Esophagus muscularis mucosa (tissue), 4 donors: Measurements from ENCODE around the gene SMIM29.

ENCODE experiments used
- EP300 ChIP-seq: sonication (generic); formaldehyde crosslinking; IDR thresholded peaks from one replicate; pipeline ENCODE4 v1.6.1; 2017; ENCODE audit warnings: antibody characterized with exemption
- POLR2A ChIP-seq: fragments of 450-650 bp; IDR thresholded peaks from one replicate; pipeline ENCODE4 v1.6.1; 2017; ENCODE audit warnings: antibody characterized with exemption, moderate library complexity, mild to moderate bottlenecking, low read depth
- TF ChIP-seq, protein P1 (sequence below), 3 experiments: fragments of 200-600 bp in 2 of 3; fragments of 450-650 bp in 1 of 3; sonication (generic) in 2 of 3; IDR thresholded peaks; one replicate each; pipeline ENCODE4 v1.5.1; 2017 to 2019; ENCODE audit warnings: antibody characterized with exemption in 3 of 3, mild to moderate bottlenecking in 2 of 3, moderate library complexity in 1 of 3

DNA sequence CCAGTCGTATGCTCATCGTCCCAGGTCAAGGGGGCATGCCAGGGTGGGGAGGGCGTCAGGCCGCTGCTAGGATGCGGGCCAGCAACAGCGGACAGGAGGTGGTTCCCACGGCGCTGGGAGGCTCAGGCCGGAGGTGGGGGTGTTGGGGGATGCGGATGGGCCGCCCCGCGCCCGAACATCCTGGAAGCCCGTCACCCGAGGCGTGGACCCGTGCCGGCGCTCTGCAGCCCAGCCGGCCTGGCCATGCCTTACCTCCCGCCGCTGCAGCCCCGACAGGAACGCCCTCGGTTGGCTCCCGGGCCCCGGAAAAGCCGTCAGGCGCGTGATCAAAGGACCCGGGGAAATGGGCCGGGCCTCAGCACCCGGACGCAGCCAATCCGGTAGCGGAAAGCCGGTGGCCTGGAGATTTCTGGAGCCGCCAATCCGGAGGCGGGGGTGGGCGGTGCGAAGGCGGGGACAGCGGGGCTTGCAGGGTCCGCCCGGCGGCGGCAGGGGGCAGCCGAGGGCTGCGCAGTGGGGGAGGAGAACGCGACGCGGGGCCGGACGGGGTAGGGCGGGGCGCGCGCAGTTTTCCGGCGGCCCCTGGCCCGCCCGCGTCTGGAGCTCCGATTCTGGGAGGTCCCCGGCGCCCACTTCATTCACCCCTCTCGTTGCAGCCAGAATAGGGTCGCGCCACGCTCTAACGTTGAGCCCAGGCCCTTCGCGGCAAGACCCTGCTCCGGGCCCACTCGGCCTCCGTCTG lies at the start of gene SMIM29:
- TF ChIP-seq, protein P1, sequence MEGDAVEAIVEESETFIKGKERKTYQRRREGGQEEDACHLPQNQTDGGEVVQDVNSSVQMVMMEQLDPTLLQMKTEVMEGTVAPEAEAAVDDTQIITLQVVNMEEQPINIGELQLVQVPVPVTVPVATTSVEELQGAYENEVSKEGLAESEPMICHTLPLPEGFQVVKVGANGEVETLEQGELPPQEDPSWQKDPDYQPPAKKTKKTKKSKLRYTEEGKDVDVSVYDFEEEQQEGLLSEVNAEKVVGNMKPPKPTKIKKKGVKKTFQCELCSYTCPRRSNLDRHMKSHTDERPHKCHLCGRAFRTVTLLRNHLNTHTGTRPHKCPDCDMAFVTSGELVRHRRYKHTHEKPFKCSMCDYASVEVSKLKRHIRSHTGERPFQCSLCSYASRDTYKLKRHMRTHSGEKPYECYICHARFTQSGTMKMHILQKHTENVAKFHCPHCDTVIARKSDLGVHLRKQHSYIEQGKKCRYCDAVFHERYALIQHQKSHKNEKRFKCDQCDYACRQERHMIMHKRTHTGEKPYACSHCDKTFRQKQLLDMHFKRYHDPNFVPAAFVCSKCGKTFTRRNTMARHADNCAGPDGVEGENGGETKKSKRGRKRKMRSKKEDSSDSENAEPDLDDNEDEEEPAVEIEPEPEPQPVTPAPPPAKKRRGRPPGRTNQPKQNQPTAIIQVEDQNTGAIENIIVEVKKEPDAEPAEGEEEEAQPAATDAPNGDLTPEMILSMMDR (IDR thresholded peaks at IDR 0.05) = peak in 2 of 3 experiments; percentile 99
- peak; percentile 75 for TF ChIP-seq POLR2A
- TF ChIP-seq EP300 = no peak
